ENCODE results near the gene AGPAT2.

- TF ChIP-seq CTCF (conservative IDR thresholded peaks at IDR 0.05) (no peak), ZFX (IDR thresholded peaks at IDR 0.05) (no peak)
Observed at GRCh38 chr9:136707849-136708517, 20.7 kb upstream of the AGPAT2 start.

All from C4-2B (cell line).